ENCODE data around the gene RGS6.

The RGS6 gene

DNA sequence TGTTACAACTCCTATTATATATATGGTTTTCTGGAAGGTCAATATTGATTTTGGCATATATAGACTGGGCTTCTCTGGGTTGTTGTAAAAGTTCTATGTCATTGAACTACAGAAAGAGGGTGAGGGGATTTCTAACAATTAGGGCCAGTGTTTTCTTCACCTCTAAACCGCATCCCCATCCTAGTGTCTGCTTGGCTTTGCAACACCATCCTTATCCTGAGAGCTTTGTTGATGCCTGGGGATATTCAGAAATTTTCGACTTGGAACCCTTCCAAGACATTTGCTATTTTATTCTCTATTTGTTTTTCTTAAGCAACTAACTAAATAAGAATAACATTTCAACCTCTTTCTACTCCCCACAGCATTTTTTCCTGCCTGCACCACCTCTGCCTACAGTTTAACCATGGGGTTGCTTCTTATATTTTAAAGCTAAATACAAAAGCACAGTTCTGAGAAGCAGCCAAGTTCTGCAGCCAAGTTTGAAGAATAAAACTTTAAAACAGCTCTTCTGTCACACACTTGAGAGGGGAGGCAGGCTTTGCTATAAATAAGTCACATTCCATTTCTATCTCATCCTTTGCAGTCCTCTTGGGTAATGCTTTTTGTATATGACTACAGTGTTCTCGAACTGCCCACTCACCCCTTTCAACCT lies 53.4 kb downstream of the RGS6 start:
- H3K79me2 ChIP-seq (ENCODE audit: control insufficient read depth, insufficient read depth, low read length, unreplicated experiment) = no peaks in the 10 kb centered on the region
- H3K4me3 ChIP-seq (ENCODE audit: low read depth, low read length) = no peak overlapping the region
- no peak overlapping the region for H3K27ac ChIP-seq (ENCODE audit: low read depth, low read length)

DNA sequence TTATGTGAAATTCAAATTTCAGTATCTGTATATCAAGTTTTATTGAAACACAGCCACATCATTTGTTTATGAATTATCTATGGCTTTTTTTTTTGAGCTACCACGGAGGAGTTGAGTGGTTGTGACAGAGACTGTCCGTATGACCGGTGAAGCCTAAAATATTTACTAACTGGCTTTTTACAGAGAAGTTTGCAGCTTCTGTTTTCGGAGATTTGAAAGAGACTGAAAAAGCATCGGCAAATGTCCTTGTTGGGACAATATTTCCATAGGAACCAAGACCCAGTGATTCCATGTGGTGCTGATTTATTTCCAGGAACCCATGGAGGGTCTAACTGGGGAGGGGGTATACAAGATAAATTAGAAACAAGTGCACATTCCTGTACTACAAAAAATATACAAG lies 56.2 kb downstream of the RGS6 start:
- Histone ChIP-seq H2AFZ (ENCODE audit: low read length, unreplicated experiment) (no peak overlapping the region), H3K79me2 (ENCODE audit: control insufficient read depth, insufficient read depth, low read length, unreplicated experiment) (no peaks in the 10 kb centered on the region), H3K4me3 (ENCODE audit: low read depth, low read length) (no peak overlapping the region), H3K4me1 (ENCODE audit: control insufficient read depth, insufficient read depth, low read length, unreplicated experiment) (no peaks in the 10 kb centered on the region), H3K27me3 (ENCODE audit: insufficient read depth, low read length) (no peaks in the 10 kb centered on the region), H3K36me3 (ENCODE audit: insufficient read depth, low read length) (no peaks in the 10 kb centered on the region), H3K27ac (ENCODE audit: low read depth, low read length) (no peak overlapping the region)

More for the DNA sequence above, 53.4 kb downstream of the RGS6 start:
- Histone ChIP-seq H3K27me3 (ENCODE audit: insufficient read depth, low read length) (no peaks in the 10 kb centered on the region), H3K36me3 (ENCODE audit: insufficient read depth, low read length) (no peaks in the 10 kb centered on the region), H2AFZ (ENCODE audit: low read length, unreplicated experiment) (no peak overlapping the region), H3K4me1 (ENCODE audit: control insufficient read depth, insufficient read depth, low read length, unreplicated experiment) (no peaks in the 10 kb centered on the region)

DNA sequence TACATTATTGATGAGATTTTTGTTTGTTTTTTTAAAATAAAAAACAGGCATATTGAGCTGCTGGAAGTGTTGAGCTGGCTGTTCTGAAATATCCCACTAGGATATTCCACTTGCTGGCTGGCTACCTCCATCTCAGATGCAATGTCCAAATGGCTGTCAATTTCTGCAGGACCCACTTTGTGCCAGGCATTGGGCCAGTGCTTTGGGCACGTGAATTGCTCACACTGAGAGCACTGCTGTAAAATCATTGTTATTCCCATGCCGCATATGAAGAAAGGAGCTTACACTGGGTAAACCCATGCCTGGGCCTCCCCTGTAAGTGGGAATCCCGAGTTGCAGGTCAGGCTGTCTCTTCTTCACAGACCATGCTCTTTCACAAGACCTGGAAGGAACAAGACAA lies 56.7 kb downstream of the RGS6 start:
- Histone ChIP-seq H3K4me1 (ENCODE audit: control insufficient read depth, insufficient read depth, low read length, unreplicated experiment) (no peaks in the 10 kb centered on the region), H2AFZ (ENCODE audit: low read length, unreplicated experiment) (no peak overlapping the region)

GRCh38 chr14:71994416-71994815 lies 62.2 kb downstream of the RGS6 start:
- no peak overlapping the region for H3K27ac ChIP-seq (ENCODE audit: low read depth, low read length)
- no peaks in the 10 kb centered on the region for H3K27me3 ChIP-seq (ENCODE audit: insufficient read depth, low read length)
- no peak overlapping the region for H3K4me3 ChIP-seq (ENCODE audit: low read depth, low read length)
- no peak overlapping the region for H2AFZ ChIP-seq (ENCODE audit: low read length, unreplicated experiment)
- no peaks in the 10 kb centered on the region for H3K36me3 ChIP-seq (ENCODE audit: insufficient read depth, low read length)
- no peaks in the 10 kb centered on the region for H3K79me2 ChIP-seq (ENCODE audit: control insufficient read depth, insufficient read depth, low read length, unreplicated experiment)
- H3K4me1 ChIP-seq (ENCODE audit: control insufficient read depth, insufficient read depth, low read length, unreplicated experiment) = no peaks in the 10 kb centered on the region

More for the DNA sequence above, 56.7 kb downstream of the RGS6 start:
- H3K4me3 ChIP-seq (ENCODE audit: low read depth, low read length) = no peak overlapping the region
- no peak overlapping the region for H3K27ac ChIP-seq (ENCODE audit: low read depth, low read length)
- H3K36me3 ChIP-seq (ENCODE audit: insufficient read depth, low read length) = no peaks in the 10 kb centered on the region
- no peaks in the 10 kb centered on the region for H3K79me2 ChIP-seq (ENCODE audit: control insufficient read depth, insufficient read depth, low read length, unreplicated experiment)
- H3K27me3 ChIP-seq (ENCODE audit: insufficient read depth, low read length) = no peaks in the 10 kb centered on the region

DNA sequence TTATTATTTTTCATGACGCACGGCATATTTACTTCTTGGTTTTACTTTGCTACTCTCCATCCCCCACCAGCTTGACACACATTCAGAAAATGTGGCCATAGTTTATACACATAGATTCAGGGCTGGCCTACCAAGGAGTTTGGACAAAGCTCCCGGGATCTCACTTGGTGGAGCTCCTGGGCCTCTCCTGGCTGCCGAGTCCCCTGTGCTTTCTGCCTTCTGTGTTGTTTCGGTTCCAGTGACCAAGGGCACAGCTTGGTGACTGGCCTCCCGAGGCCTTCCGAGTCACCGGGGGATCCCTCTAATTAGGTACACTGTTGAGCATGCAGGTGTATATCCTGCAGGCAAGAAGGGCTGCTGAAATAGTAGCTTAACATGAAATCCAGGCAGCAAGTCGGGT lies 63.5 kb downstream of the RGS6 start:
- Histone ChIP-seq H3K27me3 (ENCODE audit: insufficient read depth, low read length) (no peaks in the 10 kb centered on the region), H3K4me3 (ENCODE audit: low read depth, low read length) (no peak overlapping the region), H2AFZ (ENCODE audit: low read length, unreplicated experiment) (no peak overlapping the region), H3K4me1 (ENCODE audit: control insufficient read depth, insufficient read depth, low read length, unreplicated experiment) (no peaks in the 10 kb centered on the region), H3K36me3 (ENCODE audit: insufficient read depth, low read length) (no peaks in the 10 kb centered on the region), H3K79me2 (ENCODE audit: control insufficient read depth, insufficient read depth, low read length, unreplicated experiment) (no peaks in the 10 kb centered on the region), H3K27ac (ENCODE audit: low read depth, low read length) (no peak overlapping the region)

DNA sequence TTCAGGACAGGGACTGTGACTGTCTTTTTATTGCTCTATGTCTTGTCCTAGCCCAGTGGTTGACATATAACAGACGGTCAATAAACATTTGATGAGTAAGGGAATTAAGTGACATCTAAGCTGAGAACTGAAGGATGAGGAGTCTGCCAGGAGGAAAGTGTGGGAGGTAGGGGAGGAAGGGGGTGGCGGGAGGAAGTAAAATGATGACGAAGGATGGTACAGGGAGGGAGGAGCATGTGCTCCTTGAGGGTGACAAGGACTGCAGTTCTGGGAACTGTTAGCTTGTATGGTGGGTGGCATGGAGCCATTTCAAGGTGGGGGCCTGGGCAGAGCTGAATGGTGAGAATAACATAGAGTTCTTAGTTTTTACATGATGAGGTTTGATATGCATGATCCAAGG lies 64.4 kb downstream of the RGS6 start:
- no peak overlapping the region for H2AFZ ChIP-seq (ENCODE audit: low read length, unreplicated experiment)
- no peaks in the 10 kb centered on the region for H3K79me2 ChIP-seq (ENCODE audit: control insufficient read depth, insufficient read depth, low read length, unreplicated experiment)
- H3K27ac ChIP-seq (ENCODE audit: low read depth, low read length) = no peak overlapping the region
- H3K4me3 ChIP-seq (ENCODE audit: low read depth, low read length) = no peak overlapping the region
- no peaks in the 10 kb centered on the region for H3K4me1 ChIP-seq (ENCODE audit: control insufficient read depth, insufficient read depth, low read length, unreplicated experiment)
- no peaks in the 10 kb centered on the region for H3K27me3 ChIP-seq (ENCODE audit: insufficient read depth, low read length)
- no peaks in the 10 kb centered on the region for H3K36me3 ChIP-seq (ENCODE audit: insufficient read depth, low read length)

GRCh38 chr14:72000907-72001306 lies 68.7 kb downstream of the RGS6 start:
- no peak overlapping the region for H3K27ac ChIP-seq (ENCODE audit: low read depth, low read length)
- no peaks in the 10 kb centered on the region for H3K79me2 ChIP-seq (ENCODE audit: control insufficient read depth, insufficient read depth, low read length, unreplicated experiment)
- H3K4me1 ChIP-seq (ENCODE audit: control insufficient read depth, insufficient read depth, low read length, unreplicated experiment) = no peaks in the 10 kb centered on the region
- no peaks in the 10 kb centered on the region for H3K36me3 ChIP-seq (ENCODE audit: insufficient read depth, low read length)
- H3K27me3 ChIP-seq (ENCODE audit: insufficient read depth, low read length) = no peaks in the 10 kb centered on the region
- no peak overlapping the region for H2AFZ ChIP-seq (ENCODE audit: low read length, unreplicated experiment)
- H3K4me3 ChIP-seq (ENCODE audit: low read depth, low read length) = no peak overlapping the region

DNA sequence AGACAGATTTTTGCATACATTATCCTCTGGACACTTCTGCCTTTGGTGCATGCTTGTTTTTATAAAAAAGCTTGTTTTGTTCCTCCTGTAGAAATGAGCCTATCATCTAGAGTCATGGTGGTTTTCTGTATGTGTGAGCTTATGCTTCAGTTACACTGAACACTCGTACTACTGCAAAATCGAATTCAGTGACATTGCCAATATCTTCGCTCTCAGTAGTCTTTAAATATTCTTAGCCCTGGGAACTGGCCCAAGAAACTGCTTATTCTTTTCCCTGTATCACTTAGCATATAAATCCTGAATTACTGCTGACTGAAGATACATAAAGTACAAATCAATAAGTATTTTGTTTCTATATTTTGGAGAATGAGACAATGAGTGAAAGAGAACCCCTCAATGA lies 70.5 kb downstream of the RGS6 start:
- no peaks in the 10 kb centered on the region for H3K36me3 ChIP-seq (ENCODE audit: insufficient read depth, low read length)
- no peak overlapping the region for H3K27ac ChIP-seq (ENCODE audit: low read depth, low read length)
- no peak overlapping the region for H3K4me3 ChIP-seq (ENCODE audit: low read depth, low read length)
- no peak overlapping the region for H2AFZ ChIP-seq (ENCODE audit: low read length, unreplicated experiment)
- H3K27me3 ChIP-seq (ENCODE audit: insufficient read depth, low read length) = no peaks in the 10 kb centered on the region
- no peaks in the 10 kb centered on the region for H3K4me1 ChIP-seq (ENCODE audit: control insufficient read depth, insufficient read depth, low read length, unreplicated experiment)
- no peaks in the 10 kb centered on the region for H3K79me2 ChIP-seq (ENCODE audit: control insufficient read depth, insufficient read depth, low read length, unreplicated experiment)

- Histone ChIP-seq H3K27ac (ENCODE audit: low read depth, low read length) (no peak overlapping the region), H3K79me2 (ENCODE audit: control insufficient read depth, insufficient read depth, low read length, unreplicated experiment) (no peaks in the 10 kb centered on the region), H3K4me3 (ENCODE audit: low read depth, low read length) (no peak overlapping the region), H3K4me1 (ENCODE audit: control insufficient read depth, insufficient read depth, low read length, unreplicated experiment) (no peaks in the 10 kb centered on the region), H2AFZ (ENCODE audit: low read length, unreplicated experiment) (no peak overlapping the region), H3K36me3 (ENCODE audit: insufficient read depth, low read length) (no peaks in the 10 kb centered on the region), H3K27me3 (ENCODE audit: insufficient read depth, low read length) (no peaks in the 10 kb centered on the region)
Observed at GRCh38 chr14:72008666-72009065, 76.4 kb downstream of the RGS6 start.

- Histone ChIP-seq H3K79me2 (ENCODE audit: control insufficient read depth, insufficient read depth, low read length, unreplicated experiment) (no peaks in the 10 kb centered on the region), H3K4me3 (ENCODE audit: low read depth, low read length) (no peak overlapping the region), H2AFZ (ENCODE audit: low read length, unreplicated experiment) (no peak overlapping the region), H3K36me3 (ENCODE audit: insufficient read depth, low read length) (no peaks in the 10 kb centered on the region), H3K4me1 (ENCODE audit: control insufficient read depth, insufficient read depth, low read length, unreplicated experiment) (no peaks in the 10 kb centered on the region), H3K27me3 (ENCODE audit: insufficient read depth, low read length) (no peaks in the 10 kb centered on the region), H3K27ac (ENCODE audit: low read depth, low read length) (no peak overlapping the region)
Observed at GRCh38 chr14:72010474-72010873, 78.2 kb downstream of the RGS6 start.

DNA sequence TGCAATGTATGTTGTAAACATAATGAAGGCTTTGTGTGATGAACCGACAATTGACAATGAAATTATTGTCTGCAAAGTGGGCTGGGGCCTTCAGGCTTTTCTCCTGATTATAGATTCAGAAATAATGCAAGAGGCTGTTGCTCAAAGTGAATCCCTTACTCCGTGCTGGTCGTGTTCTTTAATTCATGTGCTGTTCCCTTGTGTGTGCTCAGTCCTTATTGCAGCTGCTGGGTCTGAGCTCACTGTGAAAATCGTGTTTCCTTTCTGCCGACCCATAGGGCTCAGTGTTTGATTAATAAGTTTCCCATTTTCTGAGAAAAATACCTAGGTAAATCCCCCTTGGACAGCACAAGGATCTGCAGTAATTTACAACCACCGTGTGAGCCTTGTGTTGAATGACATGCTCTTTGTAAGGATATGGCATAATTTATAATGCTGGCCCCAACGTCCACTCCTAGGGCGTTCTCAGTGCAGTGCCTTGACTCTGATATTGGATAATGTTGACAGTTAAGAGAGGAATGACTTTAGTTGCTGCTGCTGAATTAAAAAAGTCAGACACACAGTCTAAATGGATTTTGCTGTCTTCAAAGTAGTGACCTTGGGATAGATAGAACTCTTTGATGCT lies 81.6 kb downstream of the RGS6 start:
- Histone ChIP-seq H2AFZ (ENCODE audit: low read length, unreplicated experiment) (no peak overlapping the region), H3K4me3 (ENCODE audit: low read depth, low read length) (no peak overlapping the region), H3K79me2 (ENCODE audit: control insufficient read depth, insufficient read depth, low read length, unreplicated experiment) (no peaks in the 10 kb centered on the region), H3K27ac (ENCODE audit: low read depth, low read length) (no peak overlapping the region), H3K27me3 (ENCODE audit: insufficient read depth, low read length) (no peaks in the 10 kb centered on the region), H3K4me1 (ENCODE audit: control insufficient read depth, insufficient read depth, low read length, unreplicated experiment) (no peaks in the 10 kb centered on the region), H3K36me3 (ENCODE audit: insufficient read depth, low read length) (no peaks in the 10 kb centered on the region)

Measured in ACC112 (cell line).